Activated naive CD4-positive, alpha-beta T cell treated with Interleukin-2 at 50 U/mL for 16 hours (primary cell): ENCODE measurements around the gene FRMPD4.
"Not testable (repeated sequence)": the region's sequence is repeated elsewhere in the genome, so short reads cannot be mapped to it uniquely, and the experiment has no call there.

Experiments used
- DNase-seq: peaks from one replicate; pipeline ENCODE4 v3.0.0-alpha.2; 2020

FRMPD4 gene

DNA sequence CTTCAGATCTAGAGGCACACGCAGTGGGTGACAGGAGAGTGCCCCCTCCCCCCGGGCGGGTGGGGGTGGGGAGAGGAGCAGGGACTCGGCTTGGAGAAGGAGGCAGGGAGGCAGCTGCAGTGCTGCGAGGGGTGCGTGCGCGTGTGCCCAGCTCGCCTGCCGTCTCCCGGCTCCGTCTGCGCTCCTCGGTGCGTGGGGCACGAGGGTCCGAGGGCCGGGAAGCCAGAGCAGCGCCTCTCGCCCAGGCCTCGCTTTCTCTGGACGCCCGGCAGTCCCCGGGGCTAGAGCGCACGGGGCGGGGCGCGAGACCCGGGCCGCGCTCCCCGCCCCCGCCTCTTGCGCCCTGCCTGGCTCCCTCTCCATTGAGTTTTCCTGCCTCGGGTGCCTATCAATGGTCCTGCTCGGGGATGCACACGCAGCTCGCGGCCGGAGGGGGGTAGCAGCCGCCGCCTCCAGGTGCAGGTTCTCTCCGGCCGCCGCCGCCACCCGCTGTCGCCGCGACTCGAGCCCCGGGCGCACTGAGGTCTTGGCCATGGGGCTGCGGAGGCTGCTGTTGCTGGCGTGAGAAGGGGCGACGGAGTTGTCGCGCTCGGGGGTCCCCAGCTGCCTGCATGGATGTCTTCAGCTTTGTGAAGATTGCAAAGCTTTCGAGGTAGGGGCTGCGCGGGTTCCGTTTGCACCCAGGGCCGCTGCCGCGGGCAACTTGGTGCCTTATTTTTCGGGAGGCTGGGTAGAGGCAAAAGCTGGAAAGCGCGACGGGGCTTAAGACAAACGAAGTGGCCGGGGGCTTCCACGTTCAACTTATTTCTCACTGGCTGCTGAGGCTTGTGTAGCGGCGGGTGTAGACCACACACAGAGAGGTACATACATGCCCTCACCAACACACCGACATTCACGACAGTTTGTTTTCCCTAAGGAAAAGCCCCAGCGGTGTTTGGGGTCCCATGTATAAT is at the start of gene FRMPD4:
Gene FRMPD4, plus strand, starts transcription at position 113 of the 953 bp plus-strand sequence. Its CDS starts 499 bp downstream, at position 612.
- no peak for DNase-seq

GRCh38 chrX:12089740-12090139 is 48.5 kb upstream of the FRMPD4 start:
- DNase-seq = no peak

DNA sequence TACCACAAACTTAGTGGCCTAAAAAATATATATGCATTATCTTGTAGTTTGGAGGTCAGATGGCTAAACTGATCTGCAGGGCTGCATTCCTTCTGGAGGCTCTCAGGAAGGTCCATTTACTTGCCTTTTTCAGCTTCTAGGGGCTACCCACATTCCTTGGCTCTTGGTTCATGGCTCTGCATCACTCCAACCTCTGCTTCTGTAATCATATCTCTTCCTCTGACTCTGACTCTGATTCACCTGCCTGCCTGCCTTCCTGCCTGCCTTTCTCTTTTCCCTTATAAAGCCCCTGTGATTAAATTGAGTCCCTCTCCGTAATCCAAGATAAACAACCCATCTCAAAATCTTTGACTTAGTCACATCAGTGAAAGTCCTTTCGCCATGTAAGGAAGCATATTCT is 25.0 kb upstream of the FRMPD4 start:
- DNase-seq = no peak

DNA sequence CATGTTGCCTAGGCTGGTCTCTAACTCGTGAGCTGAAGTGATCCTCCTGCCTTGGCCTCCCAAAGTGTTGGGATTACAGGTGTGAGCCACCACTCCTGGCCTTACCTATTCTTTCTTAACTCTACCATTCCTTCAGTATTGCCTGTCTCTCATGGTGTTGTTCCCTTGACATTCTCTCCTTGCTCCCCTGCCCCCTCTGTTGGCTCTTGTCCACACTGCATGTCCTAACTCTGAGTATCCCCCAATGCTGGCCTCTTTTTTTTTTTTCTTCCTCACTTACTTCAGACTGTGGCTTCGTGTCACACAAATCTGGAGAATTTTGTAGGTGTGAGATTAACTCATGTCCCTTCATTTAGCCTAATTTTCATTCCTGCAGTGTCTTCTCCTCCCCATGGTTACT is 22.9 kb upstream of the FRMPD4 start:
- no peak for DNase-seq

DNA sequence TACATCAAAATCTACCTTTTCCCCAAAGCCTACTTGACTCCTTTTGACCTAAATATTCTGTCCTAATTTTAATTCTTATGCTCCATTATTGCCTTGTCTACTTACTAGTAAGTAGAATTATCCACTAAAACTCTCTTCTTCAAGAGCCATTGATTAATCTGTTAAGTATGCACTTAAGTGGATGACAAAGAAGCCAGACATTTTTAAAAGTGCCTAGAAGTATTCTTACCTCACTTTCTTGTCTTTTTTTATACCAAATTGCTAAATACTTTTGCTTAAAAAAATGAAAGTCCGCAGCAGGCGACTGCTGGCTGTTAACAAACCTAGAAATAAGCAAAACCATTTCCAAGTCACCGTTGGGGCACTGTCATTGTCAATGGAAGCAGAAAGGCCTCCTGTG is 20.1 kb upstream of the FRMPD4 start:
- no peak for DNase-seq

- DNase-seq = no peak
Measured at GRCh38 chrX:12128017-12128416, 10.3 kb upstream of the FRMPD4 start.

DNA sequence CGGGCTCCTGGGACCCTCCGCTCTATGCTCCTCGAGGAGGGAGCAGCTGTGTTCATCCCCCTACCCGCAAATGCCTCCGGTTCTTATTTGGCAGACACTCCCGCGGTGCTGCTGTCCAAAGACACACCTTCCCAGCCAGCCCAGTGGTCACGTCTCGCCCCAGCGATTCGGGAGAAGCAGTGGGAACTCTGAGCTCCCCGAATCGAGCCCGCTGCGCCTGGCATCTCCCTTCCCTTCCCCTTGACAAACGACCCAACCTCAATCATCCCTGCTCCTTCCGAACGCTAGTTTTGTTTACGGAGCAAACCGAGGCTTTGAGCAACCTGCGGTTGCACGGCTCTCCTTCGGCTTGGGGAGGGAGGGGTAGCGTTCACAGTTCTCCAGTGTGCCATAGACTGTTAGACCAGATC is 317 bp upstream of the FRMPD4 start:
- DNase-seq = no peak

GRCh38 chrX:12139934-12140611 is 1.8 kb downstream of the FRMPD4 start:
- DNase-seq = no peak

DNA sequence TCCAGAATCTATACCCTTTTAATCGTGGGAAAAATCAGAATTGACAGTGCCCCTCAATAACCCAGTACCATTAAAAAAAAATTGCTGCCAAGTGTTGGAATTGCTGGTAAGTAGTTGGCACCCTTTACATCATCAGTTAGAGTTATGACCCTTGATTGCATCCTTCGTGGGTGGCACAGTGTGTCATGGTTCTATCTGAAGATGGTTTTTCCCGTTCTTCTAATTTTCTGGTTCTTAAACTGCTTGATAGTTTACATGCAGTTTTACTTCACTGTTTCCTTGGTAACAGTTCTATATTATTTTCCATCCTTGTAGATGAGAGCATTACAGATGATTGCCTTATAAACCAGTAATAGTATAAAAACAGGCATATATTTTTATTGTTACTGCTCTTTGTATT is 3.2 kb downstream of the FRMPD4 start:
- no peak for DNase-seq

GRCh38 chrX:12142661-12143060 is 4.4 kb downstream of the FRMPD4 start:
- no peak for DNase-seq

DNA sequence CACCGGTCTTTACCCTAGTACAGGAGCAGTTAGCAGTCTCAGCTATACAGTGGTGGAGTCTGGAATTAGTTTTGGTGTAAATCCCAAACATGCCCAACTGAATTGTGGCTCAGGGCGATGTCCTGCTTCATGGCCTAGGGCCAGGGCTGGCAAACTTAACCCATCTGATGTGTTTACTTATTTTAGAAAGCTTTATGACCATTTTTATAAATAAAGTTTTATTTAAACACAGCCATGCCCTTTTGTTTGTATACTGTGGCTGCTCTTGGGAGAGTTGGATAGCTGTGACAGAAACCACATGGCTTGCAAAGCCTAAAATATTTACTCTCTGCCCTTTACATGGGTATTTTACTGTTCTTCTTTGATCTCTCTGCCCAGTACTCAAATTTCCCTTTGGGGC is 7.1 kb downstream of the FRMPD4 start:
- no peak for DNase-seq

DNA sequence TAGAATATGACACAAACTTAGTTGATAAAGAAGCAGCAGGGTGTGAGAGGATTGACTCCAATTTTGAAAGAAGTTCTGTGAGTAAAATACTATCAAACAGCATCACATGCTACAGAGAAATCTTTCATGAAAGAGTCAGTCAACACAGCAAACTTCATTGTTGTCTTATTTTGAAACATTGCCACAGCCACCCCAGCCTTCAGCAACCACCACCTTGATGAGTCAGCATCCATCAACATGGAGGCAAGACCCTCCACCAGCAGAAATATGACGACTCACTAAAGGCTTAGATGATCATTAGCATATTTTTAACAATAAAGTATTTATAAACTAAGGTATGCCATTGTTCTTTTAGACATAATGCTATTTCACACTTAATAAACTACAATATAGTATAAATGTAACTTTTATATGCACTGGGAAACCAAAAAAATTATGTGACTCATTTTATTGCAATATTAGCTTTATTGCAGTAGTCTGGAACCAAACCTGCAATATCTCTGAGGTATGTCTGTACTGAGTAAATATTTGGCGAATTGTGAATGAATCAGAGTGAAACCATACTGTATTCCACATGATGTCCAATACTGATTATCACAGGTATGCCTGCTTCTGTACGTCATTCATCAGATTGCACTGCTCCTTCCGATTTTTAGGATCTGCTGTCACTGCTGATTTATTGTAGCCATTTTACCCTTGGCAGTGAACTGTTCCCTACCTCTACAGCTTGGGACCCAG is 11.6 kb downstream of the FRMPD4 start:
- no peak for DNase-seq

- DNase-seq = no peak
Measured at GRCh38 chrX:12153317-12153716, 15.0 kb downstream of the FRMPD4 start.

DNA sequence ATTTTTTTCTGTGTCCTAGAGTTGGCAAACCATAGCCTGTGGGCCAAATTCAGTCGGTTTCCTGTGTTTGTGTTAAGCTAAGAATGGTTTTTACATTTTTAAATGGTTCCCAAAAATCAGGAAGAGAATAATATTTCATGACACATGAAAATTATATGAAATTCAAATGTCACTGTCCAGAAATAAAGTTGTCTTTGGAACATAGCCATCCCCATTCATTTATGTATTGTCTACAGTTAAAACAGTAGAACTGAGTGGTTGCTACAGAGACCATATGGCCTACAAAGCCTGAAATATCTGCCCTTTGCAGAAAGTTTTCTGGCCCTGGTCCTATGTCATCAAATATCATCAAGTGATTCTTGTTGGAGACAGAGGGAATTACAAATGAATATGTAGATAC is 15.5 kb downstream of the FRMPD4 start:
- no peak for DNase-seq

DNA sequence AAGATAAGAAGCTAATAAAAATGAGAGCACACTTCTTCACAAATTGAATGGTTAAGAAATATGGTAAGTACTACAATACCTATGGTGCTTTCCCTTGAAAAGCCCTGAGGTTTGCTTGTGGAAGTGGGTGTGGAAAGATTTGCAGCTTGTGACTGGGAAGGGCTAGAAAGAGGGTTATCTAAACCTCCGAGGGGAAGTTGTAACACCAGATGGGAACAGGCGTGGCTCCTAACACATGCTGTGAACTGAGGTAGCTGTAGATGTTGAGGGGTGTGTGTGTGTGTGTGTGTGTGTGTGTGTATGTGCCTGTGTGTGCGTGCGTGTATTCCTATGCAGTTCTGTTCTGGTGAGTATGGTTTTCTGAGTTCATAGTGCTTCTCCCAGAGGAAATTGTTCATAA is 21.5 kb downstream of the FRMPD4 start:
- DNase-seq = no peak

GRCh38 chrX:12162420-12162819 is 24.1 kb downstream of the FRMPD4 start:
- DNase-seq = no peak

GRCh38 chrX:12164180-12164579 is 25.9 kb downstream of the FRMPD4 start:
- DNase-seq = not testable (repeated sequence)

DNA sequence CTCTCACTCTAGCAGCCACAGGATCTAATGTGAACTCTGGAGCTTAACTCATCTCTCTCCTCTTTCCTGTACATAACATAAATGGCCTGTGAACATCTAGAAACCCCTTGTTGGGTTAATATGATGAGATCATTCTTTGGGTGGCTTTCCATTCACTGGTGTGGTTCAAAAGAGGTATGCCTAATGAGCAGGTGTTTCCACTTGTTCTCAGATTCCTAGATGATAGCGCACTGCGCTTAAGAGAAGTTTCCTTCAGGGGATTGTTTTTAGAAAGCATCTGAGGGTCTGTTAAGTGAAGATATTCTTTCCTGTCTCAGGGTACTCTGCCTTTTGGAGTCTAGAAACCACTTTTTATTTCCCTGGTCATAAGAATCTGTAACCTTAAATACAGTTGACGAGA is 32.5 kb downstream of the FRMPD4 start:
- no peak for DNase-seq

DNA sequence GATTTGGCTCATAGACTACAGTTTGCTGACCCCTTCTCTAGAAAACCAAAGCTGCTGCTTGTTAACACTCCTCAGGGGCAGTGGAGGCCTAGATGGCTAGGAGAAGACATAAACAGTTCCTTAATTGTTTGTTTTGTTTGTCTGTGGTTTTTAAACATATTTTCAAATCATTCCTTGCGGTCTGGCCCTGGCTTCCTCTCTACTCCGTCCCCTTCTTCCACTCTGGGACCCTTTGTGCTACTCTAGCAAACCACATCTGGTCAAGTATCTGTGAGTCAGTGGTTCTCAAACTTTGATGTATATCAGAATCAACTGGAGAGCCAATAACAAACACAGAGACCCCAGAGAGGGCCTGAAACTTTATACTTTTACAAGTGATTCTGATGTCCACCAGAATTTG is 36.1 kb downstream of the FRMPD4 start:
- DNase-seq = no peak

DNA sequence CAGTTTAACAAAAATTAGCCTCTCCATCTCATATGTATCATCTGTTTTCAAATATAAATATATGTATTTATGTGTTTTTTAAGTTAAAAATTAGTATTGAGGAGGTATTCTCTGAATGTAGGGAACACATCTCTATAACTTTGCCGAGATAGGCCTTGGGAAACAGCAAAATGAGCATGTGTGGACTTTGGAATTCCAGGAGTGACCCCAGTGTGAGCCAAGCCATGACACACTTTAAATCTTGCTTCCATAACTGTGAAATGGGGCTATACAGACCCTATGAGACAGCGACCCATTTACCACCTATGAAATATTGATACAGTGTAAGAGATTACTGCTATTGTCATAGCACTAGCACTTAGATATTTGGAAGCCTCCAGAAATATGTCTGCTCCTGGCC is 58.8 kb downstream of the FRMPD4 start:
- no peak for DNase-seq

- no peak for DNase-seq
Measured at GRCh38 chrX:12206413-12206812, 68.1 kb downstream of the FRMPD4 start.

GRCh38 chrX:12210196-12210815 is 72.0 kb downstream of the FRMPD4 start:
- no peak for DNase-seq

- no peak for DNase-seq
Measured at GRCh38 chrX:12210971-12211370, 72.7 kb downstream of the FRMPD4 start.
